ENCODE data around the gene SLC37A2.

DNA sequence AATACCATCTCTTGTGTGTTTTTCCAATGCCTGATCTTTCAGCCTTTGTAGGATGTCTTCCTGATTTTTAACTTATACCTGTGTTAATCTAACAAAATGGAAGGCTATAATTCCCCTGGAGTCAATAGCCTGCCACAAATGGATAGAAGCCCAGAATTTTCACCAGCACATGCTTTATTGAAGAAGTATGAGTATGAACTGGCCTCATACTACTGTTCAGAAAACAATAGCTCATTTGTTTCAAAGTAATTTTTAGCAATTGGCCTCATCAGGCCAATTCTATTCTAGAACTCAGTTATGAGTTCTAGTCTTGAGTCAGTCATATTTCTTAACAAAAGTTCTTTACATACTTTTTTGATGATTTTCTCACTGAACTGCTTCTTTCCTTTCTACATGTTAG is 40.6 kb upstream of the SLC37A2 start:
- TF ChIP-seq, protein P1, sequence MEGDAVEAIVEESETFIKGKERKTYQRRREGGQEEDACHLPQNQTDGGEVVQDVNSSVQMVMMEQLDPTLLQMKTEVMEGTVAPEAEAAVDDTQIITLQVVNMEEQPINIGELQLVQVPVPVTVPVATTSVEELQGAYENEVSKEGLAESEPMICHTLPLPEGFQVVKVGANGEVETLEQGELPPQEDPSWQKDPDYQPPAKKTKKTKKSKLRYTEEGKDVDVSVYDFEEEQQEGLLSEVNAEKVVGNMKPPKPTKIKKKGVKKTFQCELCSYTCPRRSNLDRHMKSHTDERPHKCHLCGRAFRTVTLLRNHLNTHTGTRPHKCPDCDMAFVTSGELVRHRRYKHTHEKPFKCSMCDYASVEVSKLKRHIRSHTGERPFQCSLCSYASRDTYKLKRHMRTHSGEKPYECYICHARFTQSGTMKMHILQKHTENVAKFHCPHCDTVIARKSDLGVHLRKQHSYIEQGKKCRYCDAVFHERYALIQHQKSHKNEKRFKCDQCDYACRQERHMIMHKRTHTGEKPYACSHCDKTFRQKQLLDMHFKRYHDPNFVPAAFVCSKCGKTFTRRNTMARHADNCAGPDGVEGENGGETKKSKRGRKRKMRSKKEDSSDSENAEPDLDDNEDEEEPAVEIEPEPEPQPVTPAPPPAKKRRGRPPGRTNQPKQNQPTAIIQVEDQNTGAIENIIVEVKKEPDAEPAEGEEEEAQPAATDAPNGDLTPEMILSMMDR (IDR thresholded peaks at IDR 0.05) = no peak
- no peak for TF ChIP-seq ZFX (IDR thresholded peaks at IDR 0.05; ENCODE audit: borderline replicate concordance)

Measured in 22Rv1 (cell line).